ENCODE results near the gene BMPR1B.
"Not testable (repeated sequence)": the region's sequence is repeated elsewhere in the genome, so short reads cannot be mapped to it uniquely, and the experiment has no call there.

BMPR1B gene

GRCh38 chr4:95049551-95050233, 291.9 kb downstream of the BMPR1B start:
- no peak for DNase-seq

GRCh38 chr4:95050980-95051701, 293.4 kb downstream of the BMPR1B start:
- DNase-seq = no peak

GRCh38 chr4:95051702-95052020, 293.9 kb downstream of the BMPR1B start:
- DNase-seq = no peak

GRCh38 chr4:95058991-95059390, 301.2 kb downstream of the BMPR1B start:
- no peak for DNase-seq

- DNase-seq = no peak
Observed at GRCh38 chr4:95059663-95060062, 301.9 kb downstream of the BMPR1B start.

GRCh38 chr4:95061220-95061619, 303.5 kb downstream of the BMPR1B start:
- DNase-seq = no peak

GRCh38 chr4:95061801-95062200, 304.0 kb downstream of the BMPR1B start:
- not testable (repeated sequence) for DNase-seq

GRCh38 chr4:95066050-95066449, 308.3 kb downstream of the BMPR1B start:
- no peak for DNase-seq

- no peak for DNase-seq
Observed at GRCh38 chr4:95068401-95068800, 310.6 kb downstream of the BMPR1B start.

- no peak for DNase-seq
Observed at GRCh38 chr4:95068818-95069478, 311.2 kb downstream of the BMPR1B start.

- no peak for DNase-seq
Observed at GRCh38 chr4:95071851-95072250, 314.1 kb downstream of the BMPR1B start.

GRCh38 chr4:95073646-95074045, 315.9 kb downstream of the BMPR1B start:
- no peak for DNase-seq

- no peak for DNase-seq
Observed at GRCh38 chr4:95077864-95078263, 320.1 kb downstream of the BMPR1B start.

- no peak for DNase-seq
Observed at GRCh38 chr4:95080969-95081368, 323.2 kb downstream of the BMPR1B start.

- no peak for DNase-seq
Observed at GRCh38 chr4:95084584-95084983, 326.8 kb downstream of the BMPR1B start.

GRCh38 chr4:95085124-95085833, 327.5 kb downstream of the BMPR1B start:
- DNase-seq = no peak

- DNase-seq = no peak
Observed at GRCh38 chr4:95086551-95086950, 328.8 kb downstream of the BMPR1B start.

GRCh38 chr4:95087657-95088455, 330.1 kb downstream of the BMPR1B start:
- DNase-seq = no peak

GRCh38 chr4:95091272-95091671, 333.5 kb downstream of the BMPR1B start:
- no peak for DNase-seq

GRCh38 chr4:95092766-95093165, 335.0 kb downstream of the BMPR1B start:
- no peak for DNase-seq

- no peak for DNase-seq
Observed at GRCh38 chr4:95093460-95093859, 335.7 kb downstream of the BMPR1B start.

Measured in CD4-positive, alpha-beta T cell treated with Interferon alpha-2 for 1 hour (primary cell).